ENCODE measurements around the gene FGD3.

The FGD3 gene

DNA sequence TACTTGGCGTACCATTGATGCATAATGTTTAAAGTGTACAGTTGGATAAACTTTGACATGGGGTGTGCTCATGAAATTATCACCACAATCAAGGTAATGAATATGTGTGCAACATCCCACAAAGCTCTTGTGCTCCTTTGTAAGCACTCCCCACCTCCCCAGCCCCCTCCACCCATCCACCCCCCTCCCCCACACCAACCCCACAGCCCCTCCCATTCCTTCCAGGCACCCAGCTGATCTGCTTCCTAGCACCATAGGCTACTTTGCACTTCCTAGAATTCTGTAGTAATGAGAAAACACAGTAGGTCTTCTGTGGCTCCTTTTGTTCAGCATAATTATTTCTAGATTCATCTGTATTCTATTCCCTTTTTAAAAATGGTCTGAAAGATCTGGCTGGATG, 24.5 kb downstream of the FGD3 start:
- Histone ChIP-seq H3K27me3 (ENCODE audit: low read length) (no peaks in the 10 kb centered on the region), H2AFZ (ENCODE audit: low read depth, low read length, severe bottlenecking) (no peak overlapping the region), H3K79me2 (ENCODE audit: insufficient read depth, low read length) (0 out of 2 replicates have a peak, but pooled peaks cover 3% of the 10 kb centered on the region), H3K36me3 (ENCODE audit: low read length) (no peaks in the 10 kb centered on the region), H3K9me2 (replicated peaks; ENCODE audit: insufficient read depth, low read length) (no peaks in the 10 kb centered on the region), H3K4me2 (ENCODE audit: low read depth, low read length, poor library complexity, severe bottlenecking) (no peak overlapping the region), H3K9me3 (ENCODE audit: insufficient read depth, low read length) (no peaks in the 10 kb centered on the region), H3K9ac (ENCODE audit: low read length) (no peak overlapping the region), H3K27ac (ENCODE audit: low read depth, low read length) (no peak overlapping the region), H3K4me3 (ENCODE audit: insufficient read depth, low read length, poor library complexity, severe bottlenecking) (no peak overlapping the region), H4K20me1 (ENCODE audit: low read depth, low read length) (no peaks in the 10 kb centered on the region), H3F3A (ENCODE audit: insufficient read depth) (no peaks in the 10 kb centered on the region)
- no peak for TF ChIP-seq EZH2phosphoT487 (conservative IDR thresholded peaks at IDR 0.05; ENCODE audit: low read length)
- no peak for TF ChIP-seq CTCF (IDR thresholded peaks at IDR 0.05; ENCODE audit: insufficient read depth, low read length, poor library complexity, severe bottlenecking)

DNA sequence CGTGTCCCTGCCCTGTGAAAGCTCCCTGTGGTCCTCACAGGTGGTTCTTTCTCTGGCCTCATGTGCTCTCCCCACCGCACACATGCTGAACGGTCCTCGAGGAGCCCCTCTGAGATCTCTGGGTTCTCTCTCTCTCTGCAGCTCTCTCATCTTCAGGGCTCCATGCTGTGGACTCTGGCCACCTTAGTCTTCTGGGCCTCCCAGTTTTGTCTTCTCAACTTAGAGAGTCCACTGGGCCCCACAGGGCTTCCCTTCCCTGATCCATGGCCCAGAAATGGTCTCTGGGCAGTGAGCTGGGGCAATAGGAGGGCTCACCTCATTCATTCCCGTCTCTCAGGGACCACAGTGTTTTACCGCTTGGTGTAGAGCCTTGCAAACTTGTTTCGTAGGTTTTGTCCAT, 26.4 kb downstream of the FGD3 start:
- Histone ChIP-seq H3F3A (ENCODE audit: insufficient read depth) (no peaks in the 10 kb centered on the region), H3K9me3 (ENCODE audit: insufficient read depth, low read length) (no peaks in the 10 kb centered on the region), H2AFZ (ENCODE audit: low read depth, low read length, severe bottlenecking) (no peak overlapping the region), H4K20me1 (ENCODE audit: low read depth, low read length) (no peaks in the 10 kb centered on the region), H3K27ac (ENCODE audit: low read depth, low read length) (no peak overlapping the region), H3K79me2 (ENCODE audit: insufficient read depth, low read length) (0 out of 2 replicates have a peak, but pooled peaks cover 3% of the 10 kb centered on the region), H3K9ac (ENCODE audit: low read length) (no peak overlapping the region), H3K9me2 (replicated peaks; ENCODE audit: insufficient read depth, low read length) (no peaks in the 10 kb centered on the region), H3K4me2 (ENCODE audit: low read depth, low read length, poor library complexity, severe bottlenecking) (no peak overlapping the region), H3K36me3 (ENCODE audit: low read length) (no peaks in the 10 kb centered on the region), H3K4me3 (ENCODE audit: insufficient read depth, low read length, poor library complexity, severe bottlenecking) (no peak overlapping the region), H3K27me3 (ENCODE audit: low read length) (no peaks in the 10 kb centered on the region)
- no peak for TF ChIP-seq EZH2phosphoT487 (conservative IDR thresholded peaks at IDR 0.05; ENCODE audit: low read length)
- no peak for TF ChIP-seq CTCF (IDR thresholded peaks at IDR 0.05; ENCODE audit: insufficient read depth, low read length, poor library complexity, severe bottlenecking)

DNA sequence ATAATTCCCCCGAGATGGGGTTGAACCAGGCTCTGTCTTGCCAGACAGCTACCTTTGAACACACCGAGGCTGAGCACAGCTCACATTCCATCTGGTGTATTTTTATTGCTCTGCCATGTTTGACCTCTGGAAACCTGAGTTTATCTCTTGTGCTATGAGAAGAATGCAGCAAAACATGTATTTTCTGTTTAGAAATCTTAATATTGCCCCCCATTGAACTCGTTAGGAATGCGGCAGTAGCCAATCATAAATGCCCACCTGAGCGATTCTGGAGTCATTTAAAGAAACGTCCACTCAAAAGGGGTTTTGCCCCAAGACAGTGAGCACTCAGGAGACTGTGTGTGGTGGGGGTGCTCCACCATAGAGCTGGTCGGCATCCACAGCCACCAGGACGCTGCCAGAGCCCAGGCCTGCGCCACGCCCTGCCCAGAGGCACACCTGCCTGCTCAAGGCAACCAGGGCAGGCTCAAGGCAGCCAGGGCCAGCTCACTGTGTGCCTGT, 26.9 kb downstream of the FGD3 start:
- H3K9me3 ChIP-seq (ENCODE audit: insufficient read depth, low read length): no peaks in the 10 kb centered on the region
- H3K9ac ChIP-seq (ENCODE audit: low read length): no peak overlapping the region
- no peak overlapping the region for H2AFZ ChIP-seq (ENCODE audit: low read depth, low read length, severe bottlenecking)
- no peak overlapping the region for H3K4me2 ChIP-seq (ENCODE audit: low read depth, low read length, poor library complexity, severe bottlenecking)
- no peaks in the 10 kb centered on the region for H3K27me3 ChIP-seq (ENCODE audit: low read length)
- no peaks in the 10 kb centered on the region for H4K20me1 ChIP-seq (ENCODE audit: low read depth, low read length)
- H3K36me3 ChIP-seq (ENCODE audit: low read length): no peaks in the 10 kb centered on the region
- H3F3A ChIP-seq (ENCODE audit: insufficient read depth): no peaks in the 10 kb centered on the region
- H3K4me3 ChIP-seq (ENCODE audit: insufficient read depth, low read length, poor library complexity, severe bottlenecking): no peak overlapping the region
- H3K79me2 ChIP-seq (ENCODE audit: insufficient read depth, low read length): 0 out of 2 replicates have a peak, but pooled peaks cover 3% of the 10 kb centered on the region
- no peak for TF ChIP-seq EZH2phosphoT487 (conservative IDR thresholded peaks at IDR 0.05; ENCODE audit: low read length)
- H3K27ac ChIP-seq (ENCODE audit: low read depth, low read length): no peak overlapping the region
- no peaks in the 10 kb centered on the region for H3K9me2 ChIP-seq (replicated peaks; ENCODE audit: insufficient read depth, low read length)

Data from SU-DHL-6 (cell line).